Epithelial cell of esophagus (primary cell): ENCODE data around the gene CPM.

Experiments
- DNase-seq: peaks from one replicate; pipeline ENCODE4 v3.0.0; 2010; ENCODE audit warnings: low read depth
- H3K4me3 ChIP-seq: 2 replicates; pipeline ENCODE4 v1.5.1; 2011; ENCODE audit warnings: mild to moderate bottlenecking, low read length, control low read depth
- CTCF ChIP-seq: IDR thresholded peaks from 2 replicates; pipeline ENCODE4 v1.5.1; 2011; ENCODE audit warnings: low read depth, mild to moderate bottlenecking, low read length, control low read depth, inconsistent platforms; ENCODE audit not compliant: insufficient read depth; ENCODE audit errors: missing control alignments

CPM gene

GRCh38 chr12:68888243-68888642 is 44.7 kb downstream of the CPM start:
- H3K4me3 ChIP-seq = no peak overlapping the region
- DNase-seq = no peak
- no peak for TF ChIP-seq CTCF

- DNase-seq = no peak
- no peak for TF ChIP-seq CTCF
- H3K4me3 ChIP-seq = no peak overlapping the region
Measured at GRCh38 chr12:68887641-68888040, 45.3 kb downstream of the CPM start.

- no peak for DNase-seq
- no peak for TF ChIP-seq CTCF
- H3K4me3 ChIP-seq = no peak overlapping the region
Measured at GRCh38 chr12:68886636-68887572, 46.1 kb downstream of the CPM start.

- H3K4me3 ChIP-seq = no peak overlapping the region
- DNase-seq = no peak
- no peak for TF ChIP-seq CTCF
Measured at GRCh38 chr12:68885381-68885780, 47.6 kb downstream of the CPM start.

- TF ChIP-seq CTCF = no peak
- no peak overlapping the region for H3K4me3 ChIP-seq
- peak; percentile 58 for DNase-seq
Measured at GRCh38 chr12:68884251-68884650, 48.7 kb downstream of the CPM start.

GRCh38 chr12:68883151-68883550 is 49.8 kb downstream of the CPM start:
- no peak overlapping the region for H3K4me3 ChIP-seq
- DNase-seq = no peak
- no peak for TF ChIP-seq CTCF

- no peak for TF ChIP-seq CTCF
- DNase-seq = no peak
Measured at GRCh38 chr12:68882251-68882964, 50.6 kb downstream of the CPM start.

More at GRCh38 chr12:68882251-68882964, 50.6 kb downstream of the CPM start:
- no peak overlapping the region for H3K4me3 ChIP-seq
